Heart right ventricle (tissue), 16 donors: Measurements from ENCODE around the gene DERA. TPM values are rescaled to one million over a fixed set of nuclear protein-coding genes. Genes with fewer than 3 reads are reported as not detected.
"Not testable (repeated sequence)": the region's sequence is repeated elsewhere in the genome, so short reads cannot be mapped to it uniquely, and the experiment has no call there.

Source experiments
- ATAC-seq, 8 donors: fragments of 200-7000 bp; cut with Tn5 transposase; one replicate each; pipeline ENCODE4 v1.9.1; 2020; ENCODE audit warnings: mild to moderate bottlenecking in 8 of 8, moderate library complexity in 8 of 8, moderate number of reproducible peaks in 1 of 8
- DNase-seq, 2 donors: peaks; one replicate each; pipeline ENCODE4 v3.0.0-alpha.2; 2020
- H3K27ac ChIP-seq, 10 donors: fragments of 200-600 bp; sonication (generic) in 2 of 10; one replicate each; pipeline versions ENCODE4 v1.5.0 to v1.8.0; 2020 to 2022; ENCODE audit warnings: mild to moderate bottlenecking in 3 of 10
- H3K27me3 ChIP-seq, 7 donors: fragments of 200-600 bp; one replicate each; pipeline ENCODE4 v1.8.0; 2021 to 2022; ENCODE audit warnings: mild to moderate bottlenecking in 2 of 7
- H3K36me3 ChIP-seq, 9 donors: fragments of 200-600 bp; sonication (generic) in 1 of 9; one replicate each; pipeline versions ENCODE4 v1.5.0 to v1.8.0; 2020 to 2022; ENCODE audit warnings: mild to moderate bottlenecking in 2 of 9
- H3K4me1 ChIP-seq, 9 donors: fragments of 200-600 bp; sonication (generic) in 1 of 9; one replicate each; pipeline versions ENCODE4 v1.5.0 to v1.8.0; 2020 to 2022; ENCODE audit warnings: mild to moderate bottlenecking in 4 of 9
- H3K4me3 ChIP-seq, 10 donors: fragments of 200-600 bp; sonication (generic) in 2 of 10; one replicate each; pipeline versions ENCODE4 v1.5.0 to v1.8.0; 2020 to 2022; ENCODE audit warnings: mild to moderate bottlenecking in 7 of 10, moderate library complexity in 2 of 10
- H3K9me3 ChIP-seq, 11 donors: fragments of 200-600 bp in 10 of 11; sonication (generic) in 2 of 11; one replicate each; pipeline versions ENCODE4 v1.5.0 to v1.8.0; 2013 to 2022; ENCODE audit warnings: mild to moderate bottlenecking in 2 of 11, control low read depth in 1 of 11, moderate library complexity in 1 of 11
- WGBS, 2 donors: extraction: QIAGEN DNeasy Blood & Tissue Kit; methylation state at CpG; one replicate each; pipeline ENCODE4 v1.1.7; 2013; ENCODE audit warnings: inconsistent platforms in 1 of 2; 5-methylcytosine and 5-hydroxymethylcytosine counted together
- intact Hi-C, 10 donors: fragments of 100-400 bp; cut with DNase I; formaldehyde crosslinking; loops; one replicate each; pipeline versions ENCODE4 v1.11.1 to v1.14.2; 2022
- polyA plus RNA-seq, 2 donors: library from polyadenylated mRNA; stranded (reverse); fragments of 200-250 nt; gene quantifications; one replicate each; pipeline ENCODE4 v1.2.3, GENCODE V29; 2013
- total RNA-seq, 10 donors: library from RNA; stranded (reverse); fragmentation: NEBNext Ultra II Directional in 3 of 10; extraction: Animal tissue kit (Norgen Biotek cat#: 25700) in 3 of 10; gene quantifications; one replicate each; pipeline versions ENCODE4 v1.2.1 to v1.2.4, GENCODE V29; 2021 to 2023
- TF ChIP-seq, protein P1 (sequence below), 9 donors: fragments of 200-600 bp; sonication (generic) in 2 of 9; IDR thresholded peaks; one replicate each; pipeline versions ENCODE4 v1.5.0 to v1.8.0; 2021 to 2022; ENCODE audit warnings: antibody characterized with exemption in 9 of 9, mild to moderate bottlenecking in 5 of 9, moderate library complexity in 1 of 9
- donor health status: Arrhythmogenic right ventricular cardiomyopathy.
- donor health status: ischemic (EF 13 %, LVEDD 7.1; RV severe dilation, severe dysfunction).
- donor health status: healthy with polysubstance abuse.
- donor health status: DM: no; HTN: yes; CAD: no.
- donor health status: DM: no; HTN: no; CAD: no.
- donor health status: ischemic (EF 25% LVEDD 6.9; RV normal size, moderate dysfunction).
- donor health status: ischemic (EF 25% LVEDD 5.7; RV mildly dilated, moderate dysfunction).
- donor health status: healthy.
- donor health status: DM: yes; HTN: yes; CAD: no.
- donor health status: Ischemic cardiomyopathy.
- donor health status: ischemic (EF 35%, LVEDD 5.7; RV mildly dilated, moderate dysfunction).
- donor health status: nonischemic (EF 11% LVEDD 7.7; RV severe dilation, severe dysfunction).
- donor health status: DM: yes; HTN: yes; CAD: no.
- donor health status: PGD.
- donor health status: ischemic (EF 29% LVEDD 5.4; RV normal size, mild dysfunction).
- donor health status: nonischemic (EF 23%, LVEDD 6.1; RV moderate dilation, normal function).

Gene DERA
- total and polyA plus RNA-seq, 12 donors: 14.6 to 23.8 (median 19.2) TPM

DNA sequence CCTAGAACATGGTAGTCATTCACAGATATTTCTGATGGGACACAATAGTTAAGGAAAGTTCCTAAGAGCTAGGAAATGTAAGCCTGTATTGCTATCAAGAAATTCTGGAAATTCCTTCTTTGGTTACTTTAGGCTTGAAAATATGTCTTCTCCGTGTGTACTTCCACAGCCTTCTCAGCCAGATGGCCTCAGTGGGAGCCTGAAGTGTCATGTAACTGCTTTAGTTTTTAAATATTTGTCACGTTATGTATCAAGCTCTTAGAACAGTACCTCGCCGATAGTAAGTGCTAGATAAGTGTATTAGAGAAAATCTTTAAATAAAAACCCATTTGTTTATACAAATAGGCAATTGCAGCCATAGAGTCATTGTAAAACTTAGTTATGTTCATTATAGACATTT lies 95.6 kb downstream of the DERA start:
- DNase-seq: no peak
- WGBS, 2 donors: 92 to 96% methylated on average over 4 of the region's 4 CpGs
- Histone ChIP-seq H3K9me3 (no peaks in the 10 kb centered on the region), H3K4me3 (no peak overlapping the region), H3K27ac (no peak overlapping the region), H3K36me3 (peaks cover 0 to 7% (median 0%) of the 10 kb centered on the region in 9 donors), H3K27me3 (no peaks in the 10 kb centered on the region), H3K4me1 (peaks cover 0 to 9% (median 4%) of the 10 kb centered on the region in 9 donors)
- TF ChIP-seq, protein P1, sequence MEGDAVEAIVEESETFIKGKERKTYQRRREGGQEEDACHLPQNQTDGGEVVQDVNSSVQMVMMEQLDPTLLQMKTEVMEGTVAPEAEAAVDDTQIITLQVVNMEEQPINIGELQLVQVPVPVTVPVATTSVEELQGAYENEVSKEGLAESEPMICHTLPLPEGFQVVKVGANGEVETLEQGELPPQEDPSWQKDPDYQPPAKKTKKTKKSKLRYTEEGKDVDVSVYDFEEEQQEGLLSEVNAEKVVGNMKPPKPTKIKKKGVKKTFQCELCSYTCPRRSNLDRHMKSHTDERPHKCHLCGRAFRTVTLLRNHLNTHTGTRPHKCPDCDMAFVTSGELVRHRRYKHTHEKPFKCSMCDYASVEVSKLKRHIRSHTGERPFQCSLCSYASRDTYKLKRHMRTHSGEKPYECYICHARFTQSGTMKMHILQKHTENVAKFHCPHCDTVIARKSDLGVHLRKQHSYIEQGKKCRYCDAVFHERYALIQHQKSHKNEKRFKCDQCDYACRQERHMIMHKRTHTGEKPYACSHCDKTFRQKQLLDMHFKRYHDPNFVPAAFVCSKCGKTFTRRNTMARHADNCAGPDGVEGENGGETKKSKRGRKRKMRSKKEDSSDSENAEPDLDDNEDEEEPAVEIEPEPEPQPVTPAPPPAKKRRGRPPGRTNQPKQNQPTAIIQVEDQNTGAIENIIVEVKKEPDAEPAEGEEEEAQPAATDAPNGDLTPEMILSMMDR (IDR thresholded peaks at IDR 0.05): no peak
- ATAC-seq: no peak
- intact Hi-C loops: no loop called here

- no peaks in the 10 kb centered on the region for H3K27me3 ChIP-seq
- ATAC-seq: peak in 1 of 8 donors; percentile 9
- DNase-seq: no peak
- intact Hi-C loops: no loop called here
- TF ChIP-seq, protein P1 (IDR thresholded peaks at IDR 0.05): no peak
- H3K36me3 ChIP-seq: peaks cover 0 to 7% (median 2%) of the 10 kb centered on the region in 9 donors
- H3K4me1 ChIP-seq: peaks cover 0 to 19% (median 12%) of the 10 kb centered on the region in 9 donors
- peaks cover 0 to 2% (median 0%) of the 10 kb centered on the region in 11 donors for H3K9me3 ChIP-seq
- H3K27ac ChIP-seq: no peak overlapping the region
- WGBS, 2 donors: 92 to 96% methylated on average over 7 of the region's 7 CpGs
- no peak overlapping the region for H3K4me3 ChIP-seq
Measured at GRCh38 chr12:16008421-16008824, 97.3 kb downstream of the DERA start.

DNA sequence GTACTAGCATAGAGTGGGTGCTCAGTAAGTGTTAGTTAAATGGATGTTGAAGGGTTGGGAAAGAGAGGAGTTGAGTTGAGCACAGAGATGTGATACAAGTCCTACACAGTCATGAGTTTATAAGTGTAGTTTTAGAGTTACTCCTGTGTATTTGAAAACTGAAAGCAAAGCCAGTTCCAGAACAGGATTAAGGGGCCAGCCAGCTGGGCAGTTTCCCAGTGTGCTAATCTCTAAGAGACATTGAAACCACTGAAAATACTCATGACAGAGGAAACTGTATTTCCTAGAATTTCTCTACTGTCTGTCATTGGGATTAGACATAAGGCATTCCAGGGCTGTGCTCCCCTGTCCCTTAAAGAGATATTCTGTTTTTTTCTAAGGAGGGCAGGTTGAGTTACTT lies 101.0 kb downstream of the DERA start:
- no peaks in the 10 kb centered on the region for H3K27me3 ChIP-seq
- DNase-seq: peak; percentile 51 to 54
- peaks cover 0 to 11% (median 0%) of the 10 kb centered on the region in 9 donors for H3K36me3 ChIP-seq
- peak; percentile 65 to 96 (median 87) for ATAC-seq
- TF ChIP-seq, protein P1 (IDR thresholded peaks at IDR 0.05): no peak
- intact Hi-C loops: no loop called here
- H3K27ac ChIP-seq: peak overlapping the region in 3 of 10 donors; percentile 8 to 26 (median 17)
- H3K4me1 ChIP-seq: peaks cover 0 to 19% (median 12%) of the 10 kb centered on the region in 9 donors
- no peak overlapping the region for H3K4me3 ChIP-seq
- peaks cover 0 to 18% (median 4%) of the 10 kb centered on the region in 11 donors for H3K9me3 ChIP-seq

- H3K27ac ChIP-seq, intact Hi-C loops, H3K27me3 ChIP-seq, H3K4me3 ChIP-seq, ATAC-seq, DNase-seq: not testable (repeated sequence)
- WGBS, 2 donors: 98 to 100% methylated on average over 1 of the region's 1 CpG
- H3K4me1 ChIP-seq: peaks cover 0 to 19% (median 12%) of the 10 kb centered on the region in 9 donors
- peaks cover 0 to 18% (median 4%) of the 10 kb centered on the region in 11 donors for H3K9me3 ChIP-seq
- peaks cover 0 to 11% (median 0%) of the 10 kb centered on the region in 9 donors for H3K36me3 ChIP-seq
Measured at GRCh38 chr12:16013722-16014121, 102.6 kb downstream of the DERA start.

DNA sequence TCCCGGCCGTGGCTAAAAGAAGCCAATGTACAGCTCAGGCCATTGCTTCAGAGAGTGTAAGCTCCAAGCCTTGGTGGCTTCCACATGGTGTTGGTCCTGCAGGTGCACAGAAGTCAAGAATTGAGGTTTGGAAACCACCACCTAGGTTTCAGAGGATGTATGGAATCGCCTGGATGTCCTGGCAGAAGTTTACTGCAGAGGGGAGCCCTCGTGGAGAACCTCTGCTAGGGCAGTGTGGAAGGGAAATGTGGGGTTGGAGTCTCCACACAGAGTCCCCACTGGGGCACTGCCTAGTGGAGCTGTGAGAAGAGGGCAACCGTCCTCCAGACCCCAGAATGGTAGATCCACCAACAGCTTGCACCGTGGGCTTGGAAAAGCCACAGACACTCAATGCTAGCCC lies 103.3 kb downstream of the DERA start:
- H3K4me3 ChIP-seq, intact Hi-C loops, H3K27me3 ChIP-seq, H3K27ac ChIP-seq, DNase-seq, ATAC-seq: not testable (repeated sequence)
- Histone ChIP-seq H3K4me1 (peaks cover 0 to 19% (median 12%) of the 10 kb centered on the region in 9 donors), H3K36me3 (peaks cover 0 to 11% (median 0%) of the 10 kb centered on the region in 9 donors), H3K9me3 (peaks cover 0 to 18% (median 4%) of the 10 kb centered on the region in 11 donors)
- WGBS, 2 donors: 99 to 100% methylated on average over 6 of the region's 6 CpGs
